ENCODE data around the gene LGR5. TPM values are rescaled to one million over a fixed set of nuclear protein-coding genes. Genes with fewer than 3 reads are reported as not detected.

LGR5 gene
- total RNA-seq, 1 experiment from 2014 or later, result not detected

DNA sequence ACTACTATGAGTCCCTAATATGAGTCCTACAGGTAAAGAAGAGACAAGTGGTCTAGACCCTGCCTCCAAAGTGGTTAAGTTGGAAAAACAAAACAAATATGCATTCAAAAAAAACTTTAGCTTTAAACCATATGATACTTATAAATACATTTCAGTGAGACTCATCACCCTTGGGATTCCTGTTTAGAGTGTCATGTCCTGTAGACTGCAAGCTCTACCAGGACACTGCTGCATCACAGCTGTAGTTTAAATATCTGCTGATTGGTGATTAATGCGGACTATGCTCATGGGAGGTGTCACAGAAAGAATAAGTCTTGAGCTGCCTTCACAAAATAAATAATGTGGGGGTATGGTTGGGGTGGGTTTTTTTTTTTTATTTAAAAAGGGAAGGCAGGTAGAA is 8.8 kb upstream of the LGR5 start:
- no peak overlapping the region for H2AFZ ChIP-seq (ENCODE audit: low read length)
- H3K9me2 ChIP-seq (replicated peaks; ENCODE audit: insufficient read depth, low read length), result no peaks in the 10 kb centered on the region
- no peaks in the 10 kb centered on the region for H3K36me3 ChIP-seq (ENCODE audit: insufficient read depth, low read length)
- H3K9ac ChIP-seq (ENCODE audit: low read length), result no peak overlapping the region
- no peaks in the 10 kb centered on the region for H3K27me3 ChIP-seq (ENCODE audit: low read length)
- no peaks in the 10 kb centered on the region for H3K79me2 ChIP-seq (ENCODE audit: low read length)
- H3K27ac ChIP-seq (ENCODE audit: low read length), result no peak overlapping the region
- no peak overlapping the region for H3K4me3 ChIP-seq (ENCODE audit: low read length)
- no peak for DNase-seq
- no peak overlapping the region for H3K4me2 ChIP-seq (ENCODE audit: low read depth, low read length, poor library complexity, severe bottlenecking)
- H4K20me1 ChIP-seq (ENCODE audit: insufficient read depth, low read depth, low read length), result no peaks in the 10 kb centered on the region
- no peaks in the 10 kb centered on the region for H3K9me3 ChIP-seq (ENCODE audit: low read length)
- no peaks in the 10 kb centered on the region for H3K4me1 ChIP-seq (ENCODE audit: low read length)

GRCh38 chr12:71431991-71432390 is 7.6 kb upstream of the LGR5 start:
- H3K36me3 ChIP-seq (ENCODE audit: insufficient read depth, low read length), result no peaks in the 10 kb centered on the region
- no peaks in the 10 kb centered on the region for H3K9me3 ChIP-seq (ENCODE audit: low read length)
- DNase-seq, result no peak
- no peaks in the 10 kb centered on the region for H3K79me2 ChIP-seq (ENCODE audit: low read length)
- no peaks in the 10 kb centered on the region for H4K20me1 ChIP-seq (ENCODE audit: insufficient read depth, low read depth, low read length)
- H3K9me2 ChIP-seq (replicated peaks; ENCODE audit: insufficient read depth, low read length), result no peaks in the 10 kb centered on the region
- H3K27ac ChIP-seq (ENCODE audit: low read length), result no peak overlapping the region
- H3K4me2 ChIP-seq (ENCODE audit: low read depth, low read length, poor library complexity, severe bottlenecking), result no peak overlapping the region
- H3K4me3 ChIP-seq (ENCODE audit: low read length), result no peak overlapping the region
- no peak overlapping the region for H2AFZ ChIP-seq (ENCODE audit: low read length)
- no peaks in the 10 kb centered on the region for H3K4me1 ChIP-seq (ENCODE audit: low read length)
- no peaks in the 10 kb centered on the region for H3K27me3 ChIP-seq (ENCODE audit: low read length)
- no peak overlapping the region for H3K9ac ChIP-seq (ENCODE audit: low read length)

DNA sequence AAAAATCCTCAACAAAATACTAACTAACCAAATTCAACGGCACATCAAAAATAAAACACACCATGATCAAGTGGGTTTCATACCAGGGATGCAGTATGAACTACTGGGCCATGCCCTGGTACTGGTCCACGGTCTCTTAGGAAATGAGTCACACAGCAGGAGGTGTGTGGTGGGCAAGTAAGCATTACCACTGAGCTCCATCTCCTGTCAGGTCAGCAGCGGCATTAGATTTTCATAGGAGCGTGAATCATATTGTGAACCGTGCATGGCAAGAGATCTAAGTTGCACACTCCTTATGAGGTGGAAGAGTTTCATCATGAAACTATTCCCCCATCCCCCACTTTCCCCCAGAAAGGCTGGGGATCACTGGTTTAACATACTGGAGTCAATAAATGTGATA is 6.7 kb upstream of the LGR5 start:
- H3K27ac ChIP-seq (ENCODE audit: low read length), result no peak overlapping the region
- H2AFZ ChIP-seq (ENCODE audit: low read length), result no peak overlapping the region
- H3K4me3 ChIP-seq (ENCODE audit: low read length), result no peak overlapping the region
- no peaks in the 10 kb centered on the region for H3K27me3 ChIP-seq (ENCODE audit: low read length)
- no peaks in the 10 kb centered on the region for H3K4me1 ChIP-seq (ENCODE audit: low read length)
- no peak overlapping the region for H3K4me2 ChIP-seq (ENCODE audit: low read depth, low read length, poor library complexity, severe bottlenecking)
- H3K9ac ChIP-seq (ENCODE audit: low read length), result no peak overlapping the region
- H3K9me3 ChIP-seq (ENCODE audit: low read length), result no peaks in the 10 kb centered on the region
- no peaks in the 10 kb centered on the region for H4K20me1 ChIP-seq (ENCODE audit: insufficient read depth, low read depth, low read length)
- H3K9me2 ChIP-seq (replicated peaks; ENCODE audit: insufficient read depth, low read length), result no peaks in the 10 kb centered on the region
- no peaks in the 10 kb centered on the region for H3K36me3 ChIP-seq (ENCODE audit: insufficient read depth, low read length)
- H3K79me2 ChIP-seq (ENCODE audit: low read length), result no peaks in the 10 kb centered on the region
- no peak for DNase-seq

DNA sequence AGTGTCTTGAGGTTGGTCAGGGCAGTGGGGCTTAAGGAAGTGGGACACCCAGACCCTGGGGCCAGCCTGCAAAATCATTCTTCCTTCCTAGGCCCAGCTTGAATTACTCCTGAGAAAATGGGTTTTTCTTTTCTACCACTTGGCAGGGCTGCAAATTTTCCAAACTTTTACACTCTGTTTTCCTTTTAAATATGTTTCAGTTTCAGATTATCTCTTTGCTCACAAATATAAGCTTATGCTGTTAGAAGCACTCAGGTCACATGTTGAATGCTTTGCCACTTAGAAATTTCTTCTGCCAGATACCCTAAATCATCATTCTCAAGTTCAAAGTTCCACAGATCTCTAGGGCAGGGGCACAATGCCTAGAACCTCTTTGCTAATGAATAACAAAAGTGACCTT is 2.9 kb upstream of the LGR5 start:
- H4K20me1 ChIP-seq (ENCODE audit: insufficient read depth, low read depth, low read length), result no peaks in the 10 kb centered on the region
- no peaks in the 10 kb centered on the region for H3K79me2 ChIP-seq (ENCODE audit: low read length)
- H3K9me2 ChIP-seq (replicated peaks; ENCODE audit: insufficient read depth, low read length), result no peaks in the 10 kb centered on the region
- H3K36me3 ChIP-seq (ENCODE audit: insufficient read depth, low read length), result no peaks in the 10 kb centered on the region
- H3K27ac ChIP-seq (ENCODE audit: low read length), result no peak overlapping the region
- no peaks in the 10 kb centered on the region for H3K9me3 ChIP-seq (ENCODE audit: low read length)
- no peak overlapping the region for H3K9ac ChIP-seq (ENCODE audit: low read length)
- no peaks in the 10 kb centered on the region for H3K4me1 ChIP-seq (ENCODE audit: low read length)
- H3K4me2 ChIP-seq (ENCODE audit: low read depth, low read length, poor library complexity, severe bottlenecking), result no peak overlapping the region
- H3K27me3 ChIP-seq (ENCODE audit: low read length), result no peaks in the 10 kb centered on the region
- DNase-seq, result no peak
- H3K4me3 ChIP-seq (ENCODE audit: low read length), result no peak overlapping the region
- H2AFZ ChIP-seq (ENCODE audit: low read length), result no peak overlapping the region

DNA sequence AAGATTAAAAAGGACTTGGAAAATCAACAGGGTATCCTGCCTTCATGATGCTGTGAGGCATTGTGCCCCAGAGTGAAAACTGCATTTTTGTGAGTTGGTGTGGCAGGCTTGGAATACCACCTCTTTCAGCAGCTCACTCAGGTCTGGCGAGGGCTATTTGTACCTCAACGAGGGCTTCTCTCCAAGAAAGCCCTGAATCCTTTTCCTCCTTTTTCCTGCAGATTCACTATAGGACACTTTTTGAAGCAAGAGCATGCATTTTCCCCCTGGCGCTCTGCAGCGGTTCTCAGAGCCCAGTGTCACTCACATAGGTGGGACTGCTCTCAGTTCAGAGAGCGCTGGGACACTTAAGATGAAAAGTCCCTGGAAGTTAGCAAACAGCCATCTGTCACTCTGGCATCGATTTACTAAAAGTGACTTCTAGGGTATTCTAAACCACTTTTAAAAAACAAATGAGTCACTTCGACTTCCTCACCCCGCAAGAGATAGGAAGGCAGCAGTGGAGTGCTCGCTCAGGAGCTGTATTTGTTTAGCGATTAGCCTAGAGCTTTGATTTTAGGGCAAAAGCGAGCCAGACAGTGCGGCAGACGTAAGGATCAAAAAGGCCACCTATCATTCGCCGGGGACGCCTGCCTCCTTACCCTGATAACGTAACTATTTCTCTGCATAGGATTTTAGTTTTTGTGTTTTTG is 782 bp upstream of the LGR5 start:
- no peak overlapping the region for H3K4me3 ChIP-seq (ENCODE audit: low read length)
- H3K79me2 ChIP-seq (ENCODE audit: low read length), result no peaks in the 10 kb centered on the region
- H3K9me2 ChIP-seq (replicated peaks; ENCODE audit: insufficient read depth, low read length), result no peaks in the 10 kb centered on the region
- H3K4me2 ChIP-seq (ENCODE audit: low read depth, low read length, poor library complexity, severe bottlenecking), result no peak overlapping the region
- no peaks in the 10 kb centered on the region for H4K20me1 ChIP-seq (ENCODE audit: insufficient read depth, low read depth, low read length)
- DNase-seq, result no peak
- no peaks in the 10 kb centered on the region for H3K4me1 ChIP-seq (ENCODE audit: low read length)
- no peaks in the 10 kb centered on the region for H3K9me3 ChIP-seq (ENCODE audit: low read length)
- no peaks in the 10 kb centered on the region for H3K36me3 ChIP-seq (ENCODE audit: insufficient read depth, low read length)
- H3K9ac ChIP-seq (ENCODE audit: low read length), result no peak overlapping the region
- H3K27ac ChIP-seq (ENCODE audit: low read length), result no peak overlapping the region
- H3K27me3 ChIP-seq (ENCODE audit: low read length), result no peaks in the 10 kb centered on the region
- no peak overlapping the region for H2AFZ ChIP-seq (ENCODE audit: low read length)

GRCh38 chr12:71439362-71439612 is 311 bp upstream of the LGR5 start:
- no peak for DNase-seq
- H2AFZ ChIP-seq (ENCODE audit: low read length), result no peak overlapping the region
- H3K4me3 ChIP-seq (ENCODE audit: low read length), result no peak overlapping the region
- no peaks in the 10 kb centered on the region for H3K79me2 ChIP-seq (ENCODE audit: low read length)
- H3K4me2 ChIP-seq (ENCODE audit: low read depth, low read length, poor library complexity, severe bottlenecking), result no peak overlapping the region
- H3K9me3 ChIP-seq (ENCODE audit: low read length), result no peaks in the 10 kb centered on the region
- no peak overlapping the region for H3K27ac ChIP-seq (ENCODE audit: low read length)
- no peaks in the 10 kb centered on the region for H3K9me2 ChIP-seq (replicated peaks; ENCODE audit: insufficient read depth, low read length)
- no peaks in the 10 kb centered on the region for H4K20me1 ChIP-seq (ENCODE audit: insufficient read depth, low read depth, low read length)
- no peaks in the 10 kb centered on the region for H3K27me3 ChIP-seq (ENCODE audit: low read length)
- H3K9ac ChIP-seq (ENCODE audit: low read length), result no peak overlapping the region
- H3K4me1 ChIP-seq (ENCODE audit: low read length), result no peaks in the 10 kb centered on the region
- H3K36me3 ChIP-seq (ENCODE audit: insufficient read depth, low read length), result no peaks in the 10 kb centered on the region

- no peak overlapping the region for H2AFZ ChIP-seq (ENCODE audit: low read length)
- no peak for DNase-seq
- H3K9me3 ChIP-seq (ENCODE audit: low read length), result no peaks in the 10 kb centered on the region
- no peak overlapping the region for H3K27ac ChIP-seq (ENCODE audit: low read length)
- no peaks in the 10 kb centered on the region for H3K4me1 ChIP-seq (ENCODE audit: low read length)
- no peaks in the 10 kb centered on the region for H3K36me3 ChIP-seq (ENCODE audit: insufficient read depth, low read length)
- no peaks in the 10 kb centered on the region for H3K9me2 ChIP-seq (replicated peaks; ENCODE audit: insufficient read depth, low read length)
- H4K20me1 ChIP-seq (ENCODE audit: insufficient read depth, low read depth, low read length), result no peaks in the 10 kb centered on the region
- H3K4me3 ChIP-seq (ENCODE audit: low read length), result no peak overlapping the region
- no peak overlapping the region for H3K4me2 ChIP-seq (ENCODE audit: low read depth, low read length, poor library complexity, severe bottlenecking)
- no peak overlapping the region for H3K9ac ChIP-seq (ENCODE audit: low read length)
- no peaks in the 10 kb centered on the region for H3K27me3 ChIP-seq (ENCODE audit: low read length)
- H3K79me2 ChIP-seq (ENCODE audit: low read length), result no peaks in the 10 kb centered on the region
Observed at GRCh38 chr12:71440345-71440762, 756 bp downstream of the LGR5 start.

DNA sequence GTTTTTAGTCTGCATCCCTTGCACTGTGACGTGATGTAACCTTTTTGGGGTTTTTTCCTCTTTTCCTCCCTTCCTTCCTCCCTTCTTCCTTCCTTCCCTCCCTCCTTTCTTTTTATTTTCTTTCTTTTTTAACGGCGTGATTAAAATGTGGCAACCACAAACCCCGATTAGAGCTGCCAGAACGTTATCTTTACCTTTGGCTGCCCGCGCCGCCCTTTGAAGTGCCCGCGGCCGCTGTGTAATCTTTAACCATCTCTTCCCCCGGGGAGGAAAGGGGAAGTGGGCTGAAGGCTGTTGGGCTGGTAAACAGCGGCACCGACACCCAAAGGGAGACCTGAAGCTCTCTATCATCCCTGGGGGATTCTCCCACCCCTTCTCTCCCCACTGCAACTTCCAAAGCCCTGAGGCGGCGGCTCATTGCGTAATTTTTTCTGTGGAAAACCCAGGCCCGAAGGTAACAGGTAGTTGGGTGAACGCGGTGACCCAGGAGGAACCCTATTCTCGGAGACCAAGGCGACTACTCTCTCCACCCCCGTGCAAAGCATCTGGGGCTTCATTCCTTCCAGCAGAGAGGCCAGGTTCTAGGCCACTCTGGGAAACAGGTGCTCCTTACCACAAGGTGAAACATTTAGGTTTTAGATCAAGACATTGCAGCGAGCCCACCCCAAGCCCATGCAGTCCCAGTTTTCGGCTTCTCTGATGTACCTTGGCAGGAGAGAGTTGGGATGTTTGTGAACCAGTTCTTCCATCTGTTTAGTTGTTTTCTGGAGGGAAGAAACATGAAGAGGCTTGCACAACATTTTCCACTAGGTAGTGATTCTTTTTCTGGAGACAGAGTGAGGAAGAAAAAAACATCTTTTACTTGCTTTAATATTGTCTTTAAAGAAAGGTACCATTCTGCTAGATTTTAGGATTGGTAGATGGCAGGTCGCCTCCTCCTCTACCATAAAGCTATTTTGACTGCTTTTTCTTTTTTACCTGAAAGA is 1.5 kb downstream of the LGR5 start:
- DNase-seq, result no peak
- no peaks in the 10 kb centered on the region for H3K27me3 ChIP-seq (ENCODE audit: low read length)

More for the DNA sequence above, 1.5 kb downstream of the LGR5 start:
- Histone ChIP-seq H3K9ac (ENCODE audit: low read length) (no peak overlapping the region), H3K36me3 (ENCODE audit: insufficient read depth, low read length) (no peaks in the 10 kb centered on the region), H4K20me1 (ENCODE audit: insufficient read depth, low read depth, low read length) (no peaks in the 10 kb centered on the region), H3K4me1 (ENCODE audit: low read length) (no peaks in the 10 kb centered on the region), H3K9me3 (ENCODE audit: low read length) (no peaks in the 10 kb centered on the region), H3K79me2 (ENCODE audit: low read length) (no peaks in the 10 kb centered on the region), H3K4me2 (ENCODE audit: low read depth, low read length, poor library complexity, severe bottlenecking) (no peak overlapping the region), H3K9me2 (replicated peaks; ENCODE audit: insufficient read depth, low read length) (no peaks in the 10 kb centered on the region), H3K27ac (ENCODE audit: low read length) (no peak overlapping the region), H3K4me3 (ENCODE audit: low read length) (no peak overlapping the region), H2AFZ (ENCODE audit: low read length) (no peak overlapping the region)
